ENCODE results near the gene ICE1.

ICE1 gene

DNA sequence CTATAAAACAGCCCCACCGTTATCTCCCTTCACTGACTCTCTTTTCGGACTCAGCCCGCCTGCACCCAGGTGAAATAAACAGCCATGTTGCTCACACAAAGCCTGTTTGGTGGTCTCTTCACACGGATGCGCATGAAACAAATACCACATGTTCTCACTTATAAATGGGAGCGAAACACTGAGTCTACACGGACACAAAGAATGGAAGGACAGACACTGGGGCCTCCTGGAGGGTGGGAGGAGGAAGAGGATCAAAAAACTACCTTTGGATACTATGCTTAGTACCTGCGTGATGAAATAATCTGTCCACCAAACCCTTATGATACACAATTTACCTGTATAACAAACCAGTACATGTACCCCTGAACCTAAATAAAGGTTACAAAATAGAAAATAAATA is 98.6 kb downstream of the ICE1 start:
- TF ChIP-seq, protein P1, sequence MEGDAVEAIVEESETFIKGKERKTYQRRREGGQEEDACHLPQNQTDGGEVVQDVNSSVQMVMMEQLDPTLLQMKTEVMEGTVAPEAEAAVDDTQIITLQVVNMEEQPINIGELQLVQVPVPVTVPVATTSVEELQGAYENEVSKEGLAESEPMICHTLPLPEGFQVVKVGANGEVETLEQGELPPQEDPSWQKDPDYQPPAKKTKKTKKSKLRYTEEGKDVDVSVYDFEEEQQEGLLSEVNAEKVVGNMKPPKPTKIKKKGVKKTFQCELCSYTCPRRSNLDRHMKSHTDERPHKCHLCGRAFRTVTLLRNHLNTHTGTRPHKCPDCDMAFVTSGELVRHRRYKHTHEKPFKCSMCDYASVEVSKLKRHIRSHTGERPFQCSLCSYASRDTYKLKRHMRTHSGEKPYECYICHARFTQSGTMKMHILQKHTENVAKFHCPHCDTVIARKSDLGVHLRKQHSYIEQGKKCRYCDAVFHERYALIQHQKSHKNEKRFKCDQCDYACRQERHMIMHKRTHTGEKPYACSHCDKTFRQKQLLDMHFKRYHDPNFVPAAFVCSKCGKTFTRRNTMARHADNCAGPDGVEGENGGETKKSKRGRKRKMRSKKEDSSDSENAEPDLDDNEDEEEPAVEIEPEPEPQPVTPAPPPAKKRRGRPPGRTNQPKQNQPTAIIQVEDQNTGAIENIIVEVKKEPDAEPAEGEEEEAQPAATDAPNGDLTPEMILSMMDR (IDR thresholded peaks at IDR 0.05; ENCODE audit: insufficient read depth, low read depth, low read length, missing control alignments): no peak
- no peak for DNase-seq (ENCODE audit: low read depth)
- no peak overlapping the region for H3K4me3 ChIP-seq (ENCODE audit: low read depth, low read length)

DNA sequence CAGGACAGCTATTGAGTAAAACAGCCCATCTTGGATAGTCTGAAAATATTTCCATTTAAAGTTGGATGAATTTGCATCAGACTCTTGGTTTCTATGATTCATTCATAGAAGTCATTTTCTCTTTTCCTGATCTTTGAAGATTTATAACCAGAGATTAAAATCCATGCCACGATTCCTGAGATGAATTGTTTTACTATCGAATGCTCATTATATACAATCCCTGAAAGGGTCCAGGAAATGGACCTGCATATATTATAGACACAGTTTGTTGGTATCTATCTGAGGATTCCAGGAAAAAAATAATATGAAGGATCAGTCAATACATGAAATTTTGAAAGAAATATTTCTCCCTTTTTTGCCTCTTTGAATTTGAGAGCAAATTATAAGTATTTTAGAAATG is 99.0 kb downstream of the ICE1 start:
- DNase-seq (ENCODE audit: low read depth): no peak
- TF ChIP-seq, protein P1 (IDR thresholded peaks at IDR 0.05; ENCODE audit: insufficient read depth, low read depth, low read length, missing control alignments): no peak
- no peak overlapping the region for H3K4me3 ChIP-seq (ENCODE audit: low read depth, low read length)

DNA sequence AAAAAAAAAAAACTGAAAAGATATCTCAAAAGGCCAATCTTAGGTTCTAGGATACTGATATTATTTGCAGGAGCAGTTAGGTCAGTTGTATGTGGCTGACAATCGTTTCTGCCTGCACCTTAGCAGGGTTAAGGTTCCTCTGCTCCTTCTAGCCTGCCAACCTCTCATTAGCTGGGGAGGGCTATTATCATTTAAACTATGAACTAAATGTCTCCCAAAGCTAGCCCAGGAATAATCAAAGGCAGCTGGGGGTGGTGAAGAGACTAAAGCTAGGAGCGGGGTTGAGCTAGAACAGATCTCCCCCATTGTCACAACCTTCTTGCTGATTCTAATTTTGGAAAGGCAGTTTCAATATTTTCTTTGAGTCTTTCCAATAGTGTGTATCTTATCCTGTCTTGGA is 99.9 kb downstream of the ICE1 start:
- no peak overlapping the region for H3K4me3 ChIP-seq (ENCODE audit: low read depth, low read length)
- TF ChIP-seq, protein P1 (IDR thresholded peaks at IDR 0.05; ENCODE audit: insufficient read depth, low read depth, low read length, missing control alignments): no peak

DNA sequence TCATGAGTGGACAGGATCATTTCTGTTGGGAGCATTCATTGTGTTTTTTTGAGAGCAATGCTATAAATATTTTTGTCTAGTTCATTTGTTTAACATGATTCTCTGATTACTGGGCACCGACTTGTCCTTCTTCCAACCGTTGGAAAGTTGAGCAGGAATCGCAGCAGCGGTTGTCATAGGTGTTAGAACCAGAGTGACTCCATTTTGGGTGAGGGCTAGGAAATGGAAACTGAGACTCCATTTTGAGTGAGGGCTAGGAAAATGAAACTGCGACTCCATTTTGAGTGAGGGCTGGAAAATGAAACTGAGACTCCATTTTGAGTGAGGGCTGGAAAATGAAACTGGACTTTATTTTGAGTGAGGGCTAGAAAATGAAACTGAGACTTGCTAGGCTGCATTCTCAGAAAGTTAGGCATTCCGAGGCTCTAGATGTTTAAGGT is 100.6 kb downstream of the ICE1 start:
- no peak overlapping the region for H3K4me3 ChIP-seq (ENCODE audit: low read depth, low read length)
- DNase-seq (ENCODE audit: low read depth): peak; percentile 69
- TF ChIP-seq, protein P1 (IDR thresholded peaks at IDR 0.05; ENCODE audit: insufficient read depth, low read depth, low read length, missing control alignments): no peak

More for the DNA sequence above, 99.9 kb downstream of the ICE1 start:
- DNase-seq (ENCODE audit: low read depth): no peak

DNA sequence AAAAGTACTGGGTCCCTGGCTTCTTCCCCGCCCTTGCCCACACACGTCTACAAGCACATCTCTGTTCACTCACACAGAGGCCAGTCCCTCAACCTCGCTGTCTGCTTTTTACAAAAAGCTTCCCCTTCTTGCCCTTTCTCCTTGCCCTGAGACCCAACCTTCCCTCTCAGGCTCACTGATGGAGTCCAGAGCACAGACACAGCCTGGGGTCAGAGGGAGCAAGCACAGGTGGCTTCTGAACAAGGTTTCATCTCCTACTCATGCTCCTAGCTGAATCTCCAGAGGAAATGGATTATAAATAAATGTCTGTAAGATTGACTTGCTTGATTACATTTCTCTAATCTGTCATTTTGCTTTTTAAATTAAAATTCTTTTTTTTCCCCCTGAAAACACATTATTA is 101.8 kb downstream of the ICE1 start:
- DNase-seq (ENCODE audit: low read depth): no peak
- TF ChIP-seq, protein P1 (IDR thresholded peaks at IDR 0.05; ENCODE audit: insufficient read depth, low read depth, low read length, missing control alignments): no peak
- no peak overlapping the region for H3K4me3 ChIP-seq (ENCODE audit: low read depth, low read length)

DNA sequence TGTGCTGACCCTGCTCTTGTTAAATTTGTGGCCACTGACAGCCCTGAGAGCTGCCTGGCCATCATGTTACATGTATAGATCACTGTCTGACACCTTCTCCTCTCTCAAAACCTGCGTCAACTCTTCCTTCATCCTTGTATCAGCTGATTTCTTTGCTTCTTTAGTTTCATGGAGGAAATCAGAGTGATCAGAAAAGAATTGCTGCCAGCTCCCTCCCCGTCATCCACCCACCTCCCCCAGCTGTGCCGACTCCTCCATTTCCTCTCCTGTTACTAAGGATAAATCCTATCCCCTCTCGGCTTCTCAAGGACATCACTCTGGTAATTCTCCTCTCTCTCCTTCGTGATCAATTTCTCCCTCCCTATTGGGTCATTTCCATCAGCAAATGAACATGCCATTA is 108.9 kb downstream of the ICE1 start:
- TF ChIP-seq, protein P1 (IDR thresholded peaks at IDR 0.05; ENCODE audit: insufficient read depth, low read depth, low read length, missing control alignments): no peak
- no peak overlapping the region for H3K4me3 ChIP-seq (ENCODE audit: low read depth, low read length)
- DNase-seq (ENCODE audit: low read depth): no peak

DNA sequence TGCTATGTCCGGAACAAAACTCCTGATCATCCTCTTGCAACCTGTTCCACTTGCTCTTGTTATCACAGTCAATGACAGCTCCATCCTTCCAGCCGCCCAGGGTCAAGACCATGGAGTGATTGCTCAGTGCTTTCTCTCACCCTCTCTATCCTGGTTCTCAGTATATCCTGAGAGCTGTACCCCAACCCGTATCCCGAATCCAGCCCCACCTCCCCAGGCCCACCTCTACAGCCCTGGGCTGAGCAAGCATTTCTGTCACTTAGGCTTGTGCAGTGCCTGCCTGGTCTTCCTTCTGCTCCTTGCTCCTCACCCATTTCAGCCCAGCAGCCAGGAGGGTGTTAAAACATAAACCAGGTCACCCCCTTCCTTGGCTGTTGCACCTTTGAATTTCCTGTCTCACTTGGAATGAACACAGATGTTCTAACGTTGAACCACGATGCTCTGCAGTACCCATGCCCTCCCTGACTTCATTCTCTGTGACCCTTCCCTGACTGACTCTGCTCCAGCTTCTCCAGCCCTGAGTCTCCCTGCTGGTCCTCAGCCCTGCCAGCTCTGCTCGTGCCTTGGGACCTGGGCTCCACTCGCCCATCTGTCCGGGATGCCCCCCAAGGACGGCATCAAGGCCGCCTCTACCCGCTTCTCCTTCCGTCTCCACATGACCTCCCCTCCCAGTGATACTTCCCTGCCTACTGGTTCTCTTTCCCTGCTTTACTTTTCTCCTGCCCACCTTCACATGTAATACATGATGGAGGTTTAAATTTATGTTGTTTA is 110.0 kb downstream of the ICE1 start:
- H3K4me3 ChIP-seq (ENCODE audit: low read depth, low read length): no peak overlapping the region
- TF ChIP-seq, protein P1 (IDR thresholded peaks at IDR 0.05; ENCODE audit: insufficient read depth, low read depth, low read length, missing control alignments): no peak
- DNase-seq (ENCODE audit: low read depth): no peak
